Measurements from ENCODE around the gene HOXD8.
A peak's percentile ranks its signal among the peaks of the same experiment; 100 is the strongest.

The HOXD8 gene

GRCh38 chr2:176128982-176129796 is at the start of gene HOXD8:
HOXD8 (plus strand) TSS chr2:176129705; CDS start chr2:176130367, 662 bp downstream.
- no peak for DNase-seq (ENCODE audit: low spot score)

GRCh38 chr2:176079831-176080539 is 49.5 kb upstream of the HOXD8 start:
- DNase-seq (ENCODE audit: low spot score): no peak

- DNase-seq (ENCODE audit: low spot score): no peak
Observed at GRCh38 chr2:176080540-176081375, 48.7 kb upstream of the HOXD8 start.

GRCh38 chr2:176081376-176081836 is 48.1 kb upstream of the HOXD8 start:
- no peak for DNase-seq (ENCODE audit: low spot score)

GRCh38 chr2:176081837-176082524 is 47.5 kb upstream of the HOXD8 start:
- no peak for DNase-seq (ENCODE audit: low spot score)

GRCh38 chr2:176082525-176082823 is 47.0 kb upstream of the HOXD8 start:
- no peak for DNase-seq (ENCODE audit: low spot score)

GRCh38 chr2:176082824-176083751 is 46.4 kb upstream of the HOXD8 start:
- DNase-seq (ENCODE audit: low spot score): no peak

GRCh38 chr2:176083796-176084261 is 45.7 kb upstream of the HOXD8 start, which contains the start of gene EVX2:
EVX2 (minus strand) TSS chr2:176083962; CDS start chr2:176083776, 186 bp downstream.
- DNase-seq (ENCODE audit: low spot score): no peak

GRCh38 chr2:176084611-176085119 is 44.8 kb upstream of the HOXD8 start:
- DNase-seq (ENCODE audit: low spot score): no peak

GRCh38 chr2:176085120-176085788 is 44.3 kb upstream of the HOXD8 start:
- DNase-seq (ENCODE audit: low spot score): no peak

GRCh38 chr2:176085861-176086771 is 43.4 kb upstream of the HOXD8 start:
- peak; percentile 28 for DNase-seq (ENCODE audit: low spot score)

- no peak for DNase-seq (ENCODE audit: low spot score)
Observed at GRCh38 chr2:176087330-176088047, 42.0 kb upstream of the HOXD8 start.

GRCh38 chr2:176088048-176088936 is 41.2 kb upstream of the HOXD8 start:
- DNase-seq (ENCODE audit: low spot score): peak; percentile 14

- no peak for DNase-seq (ENCODE audit: low spot score)
Observed at GRCh38 chr2:176088937-176089842, 40.3 kb upstream of the HOXD8 start.

GRCh38 chr2:176089843-176090395 is 39.6 kb upstream of the HOXD8 start:
- DNase-seq (ENCODE audit: low spot score): no peak

- no peak for DNase-seq (ENCODE audit: low spot score)
Observed at GRCh38 chr2:176090862-176091261, 38.6 kb upstream of the HOXD8 start.
